GM18511 (cell line): ENCODE measurements around the gene NPAP1.
"Not testable (repeated sequence)": the region's sequence is repeated elsewhere in the genome, so short reads cannot be mapped to it uniquely, and the experiment has no call there.

Source experiments
- ATAC-seq: cut with Tn5 transposase; IDR thresholded peaks from one replicate; pipeline ENCODE4 v1.9.1; 2021; ENCODE audit warnings: mild to moderate bottlenecking, moderate library complexity; ENCODE audit not compliant: unreplicated experiment

Gene NPAP1, protein sequence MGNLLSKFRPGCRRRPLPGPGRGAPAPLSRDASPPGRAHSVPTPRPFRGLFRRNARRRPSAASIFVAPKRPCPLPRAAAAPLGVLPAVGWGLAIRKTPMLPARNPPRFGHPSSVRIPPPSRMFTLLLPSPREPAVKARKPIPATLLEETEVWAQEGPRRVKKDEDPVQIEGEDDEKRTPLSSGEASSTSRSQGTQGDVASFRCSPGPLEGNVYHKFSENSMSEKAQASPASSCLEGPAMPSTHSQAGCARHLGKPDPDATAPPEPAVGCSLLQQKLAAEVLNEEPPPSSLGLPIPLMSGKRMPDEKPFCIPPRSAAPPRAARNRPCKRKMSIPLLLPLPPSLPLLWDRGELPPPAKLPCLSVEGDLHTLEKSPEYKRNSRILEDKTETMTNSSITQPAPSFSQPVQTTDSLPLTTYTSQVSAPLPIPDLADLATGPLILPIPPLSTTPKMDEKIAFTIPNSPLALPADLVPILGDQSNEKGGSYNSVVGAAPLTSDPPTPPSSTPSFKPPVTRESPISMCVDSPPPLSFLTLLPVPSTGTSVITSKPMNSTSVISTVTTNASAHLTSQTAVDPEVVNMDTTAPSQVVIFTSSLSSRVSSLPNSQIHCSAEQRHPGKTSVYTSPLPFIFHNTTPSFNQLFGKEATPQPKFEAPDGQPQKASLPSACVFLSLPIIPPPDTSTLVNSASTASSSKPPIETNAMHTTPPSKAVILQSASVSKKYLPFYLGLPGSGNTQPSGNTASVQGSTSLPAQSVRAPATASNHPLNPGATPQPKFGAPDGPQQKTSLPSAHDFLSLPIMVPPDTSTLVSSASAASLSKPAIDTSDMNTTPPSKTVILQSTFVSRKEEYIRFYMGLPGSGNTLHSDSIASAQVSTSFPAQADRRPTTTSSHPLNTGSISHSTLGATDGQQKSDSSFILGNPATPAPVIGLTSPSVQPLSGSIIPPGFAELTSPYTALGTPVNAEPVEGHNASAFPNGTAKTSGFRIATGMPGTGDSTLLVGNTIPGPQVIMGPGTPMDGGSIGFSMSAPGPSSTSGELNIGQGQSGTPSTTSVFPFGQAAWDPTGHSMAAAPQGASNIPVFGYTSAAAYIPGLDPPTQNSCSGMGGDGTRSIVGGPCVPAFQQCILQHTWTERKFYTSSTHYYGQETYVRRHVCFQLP

DNA sequence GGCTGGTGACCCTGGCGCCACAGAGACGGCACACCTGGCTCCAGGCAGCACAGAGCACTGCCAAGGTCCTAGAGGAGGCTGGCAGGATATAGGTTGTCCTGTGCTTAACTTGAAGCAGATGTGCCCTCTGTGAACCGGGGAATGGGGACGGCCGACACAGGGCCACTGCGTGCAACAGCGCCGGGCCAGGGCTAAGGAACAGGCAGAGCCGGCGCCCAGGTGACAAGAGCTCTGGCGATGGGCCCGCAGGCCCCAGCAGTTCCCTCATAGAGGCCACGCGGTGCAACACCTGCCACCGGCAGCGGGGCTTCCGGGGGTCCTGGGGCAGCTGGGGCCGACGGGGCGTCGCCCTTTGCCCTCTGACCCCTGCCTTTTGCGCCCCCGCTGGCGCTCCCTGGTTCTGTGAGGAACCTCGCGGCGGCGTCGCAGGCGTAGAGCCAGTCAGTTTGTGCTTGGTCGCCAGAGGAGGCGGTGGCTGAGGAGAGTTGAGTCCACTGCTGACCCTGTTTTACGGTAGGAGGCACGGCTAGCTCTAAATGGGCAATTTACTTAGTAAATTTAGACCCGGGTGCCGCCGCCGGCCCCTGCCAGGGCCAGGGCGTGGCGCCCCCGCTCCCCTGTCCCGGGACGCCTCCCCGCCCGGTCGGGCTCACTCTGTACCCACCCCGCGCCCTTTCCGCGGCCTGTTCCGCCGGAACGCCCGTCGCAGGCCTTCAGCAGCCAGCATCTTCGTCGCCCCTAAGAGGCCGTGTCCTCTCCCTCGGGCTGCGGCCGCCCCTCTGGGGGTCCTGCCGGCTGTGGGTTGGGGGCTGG, at the start of gene NPAP1:
Gene NPAP1 (plus strand): TSS at position 444 of the 813 bp plus-strand sequence. CDS start 93 bp downstream, at position 537.
- no peak for ATAC-seq

DNA sequence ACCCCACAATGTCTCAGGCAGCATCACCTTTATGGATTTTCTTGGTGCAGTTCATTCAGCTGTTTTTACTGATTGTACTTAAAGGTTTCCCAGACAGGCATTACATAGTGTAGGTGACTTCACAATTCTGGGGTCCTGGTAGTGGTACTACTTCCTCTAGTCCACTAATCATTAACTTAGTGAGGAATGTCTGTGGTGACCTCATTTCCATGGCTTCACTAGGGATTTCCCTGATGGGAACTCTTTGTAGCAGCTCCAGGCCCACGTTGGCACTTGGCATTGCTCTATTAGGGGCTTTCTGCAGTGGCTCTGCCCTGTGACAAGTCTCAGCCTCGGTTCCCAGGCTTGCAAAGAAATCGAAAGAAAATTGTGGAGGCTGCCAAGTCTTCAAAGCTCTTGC, 48.1 kb upstream of the NPAP1 start:
- ATAC-seq, result no peak

DNA sequence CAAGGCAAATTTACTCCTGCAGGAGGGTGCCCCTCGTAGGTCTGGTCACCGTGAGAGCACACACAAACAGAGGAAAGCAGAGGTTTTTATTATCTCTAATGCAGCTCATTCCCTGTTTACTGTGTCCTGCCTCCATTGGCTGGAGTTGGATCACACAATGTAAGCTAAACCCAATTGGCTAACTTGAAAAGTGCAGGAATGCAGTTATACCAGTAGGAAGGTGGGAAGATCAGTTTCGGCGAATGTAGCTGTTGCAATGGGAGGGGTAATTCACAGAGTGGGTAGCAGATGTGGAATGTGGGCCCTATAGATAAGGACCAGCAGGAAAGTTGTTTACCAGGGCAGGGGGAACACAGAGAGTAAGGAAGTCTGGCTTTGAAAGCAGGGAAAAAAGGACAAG, 42.5 kb upstream of the NPAP1 start:
- ATAC-seq, result no peak

DNA sequence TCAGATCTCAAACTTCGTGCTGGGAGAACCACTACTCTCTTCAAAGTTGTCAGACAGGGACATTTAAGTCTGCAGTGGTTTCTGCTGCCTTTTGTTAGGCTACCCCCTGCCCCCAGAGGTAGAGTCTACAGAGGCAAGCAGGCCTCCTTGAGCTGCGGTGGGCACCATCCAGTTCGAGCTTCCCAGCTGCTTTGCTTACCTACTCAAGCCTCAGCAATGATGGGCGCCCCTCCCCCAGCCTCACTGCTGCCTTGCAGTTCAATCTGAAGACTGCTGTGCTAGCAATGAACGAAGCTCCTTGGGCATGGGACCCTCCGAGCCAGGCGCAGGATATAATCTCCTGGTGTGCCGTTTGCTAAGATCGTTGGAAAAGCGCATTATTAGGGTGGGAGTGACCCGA, 36.2 kb upstream of the NPAP1 start:
- not testable (repeated sequence) for ATAC-seq

DNA sequence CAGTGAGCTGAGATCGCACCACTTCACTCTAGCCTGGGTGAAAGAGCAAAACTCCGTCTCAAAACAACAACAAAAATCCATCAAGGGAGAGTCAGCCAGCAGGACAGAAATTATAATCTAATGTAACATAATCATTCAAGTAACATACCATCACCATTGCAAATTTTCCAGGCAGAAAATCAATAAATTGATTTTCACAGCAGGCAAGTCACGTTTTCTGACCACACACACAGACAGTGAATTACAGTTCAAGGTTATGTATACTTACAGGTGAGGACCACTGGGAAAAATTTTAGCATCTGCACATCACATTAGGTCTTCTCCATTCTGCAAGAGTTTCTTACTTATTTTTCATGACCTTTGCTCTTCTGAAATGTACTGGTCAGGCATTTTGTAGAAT, 29.9 kb upstream of the NPAP1 start:
- no peak for ATAC-seq

DNA sequence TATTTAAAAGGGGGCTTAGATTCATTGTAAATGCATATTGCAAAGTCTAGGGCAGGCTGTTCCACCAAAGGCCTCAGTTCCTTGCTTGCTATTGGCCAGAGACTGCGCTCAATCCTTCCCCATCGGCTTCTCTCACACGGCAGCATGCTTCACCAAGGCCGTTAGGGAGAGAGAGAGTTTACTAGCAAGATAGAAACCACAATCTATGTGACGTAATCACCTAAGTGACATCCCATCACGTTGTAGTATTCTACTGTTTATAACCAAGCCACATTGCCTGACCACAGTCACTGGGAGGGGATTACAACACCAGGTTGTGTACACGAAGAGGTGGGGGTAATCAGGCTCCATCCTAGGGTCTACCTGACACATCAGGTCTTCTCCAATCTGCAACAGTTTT, 16.0 kb upstream of the NPAP1 start:
- no peak for ATAC-seq

DNA sequence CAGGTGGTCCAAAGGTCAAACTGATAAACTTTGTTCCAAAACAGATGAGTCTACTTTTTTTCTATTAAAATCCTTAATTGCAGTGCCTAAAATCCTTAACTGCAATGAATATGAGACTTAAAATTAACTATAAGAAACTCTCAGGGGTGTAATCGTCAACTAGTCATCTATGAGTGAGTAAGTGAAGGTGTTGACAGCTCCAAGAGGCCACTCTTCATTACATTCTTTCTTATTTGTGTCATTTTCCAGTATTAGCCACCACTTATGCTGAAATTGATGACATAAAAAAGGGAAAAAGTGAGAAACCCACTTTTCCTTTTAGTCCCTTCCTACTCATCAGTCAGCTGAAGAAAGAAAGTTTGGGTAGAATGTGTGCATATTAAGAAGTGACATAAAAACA, 12.6 kb upstream of the NPAP1 start:
- no peak for ATAC-seq

DNA sequence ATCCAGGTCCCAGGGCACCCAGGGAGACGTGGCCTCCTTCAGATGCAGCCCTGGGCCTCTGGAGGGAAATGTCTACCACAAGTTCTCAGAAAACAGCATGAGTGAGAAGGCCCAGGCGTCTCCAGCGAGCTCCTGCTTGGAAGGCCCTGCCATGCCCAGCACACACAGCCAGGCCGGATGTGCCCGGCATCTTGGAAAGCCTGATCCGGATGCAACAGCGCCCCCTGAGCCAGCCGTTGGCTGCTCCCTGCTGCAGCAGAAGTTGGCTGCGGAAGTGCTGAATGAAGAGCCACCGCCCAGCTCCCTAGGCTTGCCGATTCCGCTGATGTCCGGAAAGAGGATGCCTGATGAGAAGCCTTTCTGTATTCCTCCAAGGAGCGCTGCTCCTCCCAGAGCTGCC, 856 bp downstream of the NPAP1 start:
- ATAC-seq, result no peak

DNA sequence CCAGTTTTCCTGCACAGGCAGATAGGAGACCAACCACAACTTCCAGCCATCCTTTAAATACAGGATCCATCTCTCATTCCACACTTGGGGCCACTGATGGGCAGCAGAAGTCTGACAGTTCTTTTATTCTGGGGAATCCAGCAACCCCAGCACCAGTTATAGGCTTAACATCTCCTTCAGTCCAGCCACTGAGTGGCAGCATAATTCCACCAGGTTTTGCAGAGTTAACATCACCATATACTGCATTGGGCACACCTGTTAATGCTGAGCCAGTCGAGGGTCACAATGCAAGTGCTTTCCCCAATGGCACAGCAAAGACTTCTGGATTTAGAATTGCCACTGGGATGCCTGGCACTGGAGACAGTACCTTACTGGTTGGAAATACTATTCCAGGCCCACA, 2.9 kb downstream of the NPAP1 start:
- no peak for ATAC-seq

DNA sequence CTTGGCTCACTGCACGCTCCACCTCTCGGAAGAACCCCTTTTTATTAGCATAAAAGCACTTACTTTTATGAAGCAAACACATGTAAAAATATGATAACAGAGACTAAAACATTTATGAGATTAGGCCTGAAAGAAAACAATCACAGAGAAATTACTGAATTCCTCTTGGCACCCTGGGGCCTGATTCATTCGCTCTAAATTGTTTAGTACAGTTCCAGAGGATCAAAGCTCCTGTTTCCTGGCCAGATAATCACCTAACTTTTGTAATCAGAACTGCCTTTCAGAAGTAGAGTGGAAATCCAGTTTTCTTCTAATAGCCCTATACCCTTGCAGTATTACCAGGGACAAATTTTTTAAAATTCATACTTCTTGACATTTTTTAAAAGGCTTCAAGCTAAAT, 6.4 kb downstream of the NPAP1 start:
- no peak for ATAC-seq

DNA sequence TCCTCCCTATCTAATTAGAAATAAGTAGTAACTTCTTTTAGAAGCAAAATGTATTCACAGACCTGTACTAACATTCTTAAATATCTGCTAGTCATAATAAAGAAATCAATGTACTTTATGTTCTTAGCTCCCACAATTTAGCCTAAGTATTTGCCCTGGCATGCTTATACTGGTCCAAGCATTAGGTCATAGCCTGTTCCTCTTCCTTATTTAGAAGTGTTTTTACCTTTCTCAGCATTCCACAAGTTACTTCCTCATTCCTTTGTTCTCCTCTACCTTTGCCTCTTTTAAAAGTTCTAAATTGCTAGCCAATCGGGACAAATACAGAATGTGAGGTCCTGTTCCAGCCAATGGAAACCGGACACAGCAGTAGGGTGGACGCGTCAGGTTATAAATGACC, 7.3 kb downstream of the NPAP1 start:
- ATAC-seq, result not testable (repeated sequence)

DNA sequence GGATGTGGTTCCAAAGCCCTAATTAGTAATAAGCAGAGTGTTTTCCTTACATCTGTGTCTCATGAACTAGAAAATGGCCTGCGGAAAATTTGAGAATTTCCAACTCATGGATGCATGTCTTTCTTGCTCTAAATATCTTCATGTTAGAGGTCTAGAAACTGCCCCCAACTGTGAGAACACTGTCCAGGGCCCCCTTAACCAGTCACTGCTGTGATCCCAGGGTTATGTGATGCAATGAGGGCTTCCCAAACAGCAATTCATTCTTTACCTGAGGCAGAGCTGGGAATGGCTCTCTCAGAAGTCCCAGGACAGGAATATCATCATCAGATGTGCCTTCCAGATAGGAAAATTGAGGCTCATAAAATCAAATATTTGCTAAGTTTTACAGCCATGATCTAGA, 8.2 kb downstream of the NPAP1 start:
- no peak for ATAC-seq

DNA sequence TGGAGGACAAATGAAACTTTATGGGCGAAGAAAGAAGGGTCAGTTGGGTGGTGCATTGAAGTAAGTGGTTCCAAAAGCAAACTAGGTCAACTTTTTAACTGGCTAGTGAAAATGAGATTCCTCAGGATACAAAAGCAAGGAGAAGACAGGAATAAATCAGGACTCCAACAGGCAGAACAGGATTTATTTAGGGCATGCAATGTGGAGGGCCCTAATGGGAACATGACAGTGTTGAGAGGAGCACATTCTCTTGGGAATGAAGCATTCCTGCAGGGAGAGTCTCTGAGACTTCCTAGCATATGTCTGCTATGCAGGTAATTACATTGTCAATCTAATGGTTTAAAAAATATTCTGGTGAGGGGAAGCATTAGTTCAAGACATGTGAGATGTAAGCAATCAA, 8.7 kb downstream of the NPAP1 start:
- no peak for ATAC-seq

DNA sequence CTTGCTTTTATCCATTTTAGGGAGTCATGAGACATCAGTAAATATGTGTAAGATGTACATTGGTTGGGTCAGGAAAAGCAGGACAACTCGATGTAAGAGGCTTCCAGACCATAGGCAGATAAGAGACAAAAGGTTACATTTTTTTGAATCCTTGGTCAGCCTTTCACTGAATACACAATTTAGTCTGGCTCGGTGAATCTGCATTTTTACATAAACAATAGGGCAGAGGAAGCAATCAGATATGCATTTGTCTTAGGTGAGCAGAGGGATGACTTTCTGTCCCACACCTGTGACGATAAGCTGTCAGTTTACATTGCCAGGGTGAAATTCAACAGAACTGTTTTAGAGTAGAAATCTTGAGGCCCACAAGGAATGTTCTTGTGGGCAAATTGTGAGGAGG, 20.6 kb downstream of the NPAP1 start:
- ATAC-seq, result no peak

DNA sequence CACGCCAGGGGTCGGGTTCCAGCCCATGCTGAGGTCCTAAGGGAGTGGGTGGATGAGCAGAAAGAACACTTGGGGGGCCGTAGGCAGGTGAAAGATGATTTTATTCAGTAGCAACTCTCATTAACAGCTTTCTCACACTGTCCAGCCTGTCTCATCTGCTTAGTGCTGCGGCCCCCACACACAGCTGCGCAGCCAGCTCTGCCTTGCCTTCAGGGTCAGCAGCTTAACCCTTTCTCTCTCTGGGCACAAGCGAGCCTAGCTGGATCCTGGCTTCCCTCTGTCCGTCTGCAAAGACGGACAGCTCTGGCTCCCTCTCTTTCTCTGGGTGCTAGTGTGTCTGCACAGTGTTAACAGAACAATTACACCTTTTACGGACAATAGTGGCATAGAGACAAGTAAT, 21.3 kb downstream of the NPAP1 start:
- ATAC-seq, result no peak

DNA sequence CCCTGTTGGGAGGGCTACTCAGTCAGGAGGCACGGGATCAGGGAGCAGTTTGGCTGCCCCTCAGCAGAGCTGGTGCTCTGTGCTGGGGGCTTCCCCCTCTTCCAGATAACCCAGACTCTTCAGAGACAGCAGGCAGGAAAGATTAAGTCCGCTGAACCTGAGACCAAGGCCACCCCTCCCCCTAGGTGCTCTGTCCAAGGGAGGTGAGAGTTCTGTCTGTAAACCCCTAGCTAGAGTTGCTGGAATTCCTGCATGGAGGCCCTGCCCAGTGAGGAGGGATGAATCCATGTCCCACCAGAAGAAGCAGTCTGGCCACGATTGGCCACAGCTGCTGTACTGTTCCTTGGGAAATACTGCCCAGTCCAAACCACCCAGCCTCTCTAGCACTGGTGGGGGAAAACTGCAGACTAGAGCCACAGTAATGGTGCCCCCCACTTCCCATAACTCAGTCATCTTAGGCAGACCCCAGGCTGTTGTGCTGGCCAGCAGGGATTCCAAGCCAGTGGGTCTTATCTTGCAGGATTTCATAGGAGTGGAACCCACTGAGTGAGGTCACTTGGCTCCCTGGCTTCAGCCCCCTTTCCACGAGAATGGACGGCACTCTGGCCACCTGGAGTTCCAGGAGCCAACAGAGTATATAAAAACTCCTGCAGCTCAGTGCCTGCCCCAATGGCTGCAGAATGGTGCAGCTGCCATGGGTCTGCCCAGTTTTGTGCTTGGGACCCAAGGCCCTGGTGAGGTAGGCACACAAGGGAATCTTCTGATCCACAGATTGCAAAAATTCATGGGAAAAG, 42.9 kb downstream of the NPAP1 start:
- ATAC-seq, result no peak

DNA sequence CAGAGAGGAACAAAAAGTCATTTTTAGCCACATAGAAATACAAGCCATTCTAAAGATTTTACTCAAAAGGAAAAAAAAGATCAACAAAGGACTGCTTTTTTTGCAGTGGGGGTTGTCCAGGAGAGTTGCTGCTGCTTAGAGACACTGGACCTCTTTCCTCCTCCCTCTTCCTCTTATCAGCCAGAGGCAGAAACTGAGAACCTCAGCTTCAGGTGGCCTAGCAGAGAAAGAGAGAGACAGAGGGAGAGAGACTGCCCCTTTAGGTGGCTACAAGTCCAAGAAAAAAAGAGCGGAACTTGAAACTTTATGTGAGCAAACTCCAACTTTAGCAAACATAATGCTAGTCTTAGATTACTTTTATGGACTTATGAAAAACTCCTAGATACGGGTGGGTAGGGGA, 54.2 kb downstream of the NPAP1 start:
- no peak for ATAC-seq
